Measurements from ENCODE around the gene JOSD2.

Gene JOSD2

DNA sequence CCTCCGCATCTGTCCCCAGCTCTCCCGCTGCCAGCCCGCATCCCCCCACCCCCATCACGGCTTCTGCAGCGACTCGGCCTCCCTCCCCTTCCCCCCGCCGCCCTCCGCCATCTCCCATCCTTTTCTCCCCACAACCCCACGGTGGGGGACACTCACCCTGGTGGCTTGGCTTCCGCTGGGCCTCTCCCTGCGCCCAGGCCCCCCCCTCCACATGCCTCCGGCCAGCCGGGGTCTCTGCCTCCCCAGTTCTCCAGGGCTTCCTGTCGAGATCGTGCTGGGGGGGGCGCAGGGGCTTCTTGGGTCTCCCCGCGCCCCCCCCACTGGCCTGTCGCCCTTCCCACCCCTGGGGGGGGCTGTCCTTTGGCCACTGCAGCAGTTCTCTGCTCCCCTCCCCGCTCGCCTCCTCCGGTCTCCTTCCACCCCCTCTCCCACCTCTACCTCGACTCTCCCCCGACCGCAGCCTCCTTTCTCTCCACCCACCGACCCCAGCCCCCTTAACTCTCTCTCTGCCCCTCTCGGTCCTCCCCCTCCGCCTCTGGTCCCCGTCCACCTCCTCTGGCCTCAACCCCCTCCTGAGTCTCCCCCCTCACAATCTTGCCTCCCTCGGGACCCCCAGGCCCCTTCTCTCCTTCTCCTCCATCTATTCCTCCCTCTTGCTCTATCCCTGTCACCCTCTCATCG lies 40.2 kb upstream of the JOSD2 start:
- no peak for DNase-seq (ENCODE audit: low read depth)
- TF ChIP-seq, protein P1, sequence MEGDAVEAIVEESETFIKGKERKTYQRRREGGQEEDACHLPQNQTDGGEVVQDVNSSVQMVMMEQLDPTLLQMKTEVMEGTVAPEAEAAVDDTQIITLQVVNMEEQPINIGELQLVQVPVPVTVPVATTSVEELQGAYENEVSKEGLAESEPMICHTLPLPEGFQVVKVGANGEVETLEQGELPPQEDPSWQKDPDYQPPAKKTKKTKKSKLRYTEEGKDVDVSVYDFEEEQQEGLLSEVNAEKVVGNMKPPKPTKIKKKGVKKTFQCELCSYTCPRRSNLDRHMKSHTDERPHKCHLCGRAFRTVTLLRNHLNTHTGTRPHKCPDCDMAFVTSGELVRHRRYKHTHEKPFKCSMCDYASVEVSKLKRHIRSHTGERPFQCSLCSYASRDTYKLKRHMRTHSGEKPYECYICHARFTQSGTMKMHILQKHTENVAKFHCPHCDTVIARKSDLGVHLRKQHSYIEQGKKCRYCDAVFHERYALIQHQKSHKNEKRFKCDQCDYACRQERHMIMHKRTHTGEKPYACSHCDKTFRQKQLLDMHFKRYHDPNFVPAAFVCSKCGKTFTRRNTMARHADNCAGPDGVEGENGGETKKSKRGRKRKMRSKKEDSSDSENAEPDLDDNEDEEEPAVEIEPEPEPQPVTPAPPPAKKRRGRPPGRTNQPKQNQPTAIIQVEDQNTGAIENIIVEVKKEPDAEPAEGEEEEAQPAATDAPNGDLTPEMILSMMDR (conservative IDR thresholded peaks at IDR 0.05; ENCODE audit: control insufficient read depth, insufficient read depth, low read depth, low read length), result no peak
- H3K4me3 ChIP-seq (ENCODE audit: control insufficient read depth, low read depth, low read length), result no peak overlapping the region

DNA sequence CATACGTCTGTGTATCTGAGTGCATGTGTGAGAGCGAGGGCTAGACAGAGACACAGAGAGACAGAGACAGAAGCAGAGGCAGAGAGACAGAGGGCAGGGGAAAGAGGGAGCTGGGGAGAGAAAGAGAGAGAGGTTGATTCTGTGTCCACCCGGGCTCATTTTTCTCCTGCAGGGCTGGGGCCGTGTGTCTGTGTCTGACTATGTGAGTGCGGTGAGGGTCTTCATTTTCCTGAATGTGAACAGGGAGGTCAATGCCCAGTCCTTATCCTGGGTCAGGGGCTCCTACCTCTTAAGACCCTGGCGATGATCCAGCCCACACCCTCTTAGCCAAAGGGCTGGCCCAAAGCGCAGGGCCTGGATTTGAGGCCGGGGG lies 39.6 kb upstream of the JOSD2 start:
- DNase-seq (ENCODE audit: low read depth), result no peak
- H3K4me3 ChIP-seq (ENCODE audit: control insufficient read depth, low read depth, low read length), result no peak overlapping the region
- TF ChIP-seq, protein P1 (conservative IDR thresholded peaks at IDR 0.05; ENCODE audit: control insufficient read depth, insufficient read depth, low read depth, low read length), result no peak

DNA sequence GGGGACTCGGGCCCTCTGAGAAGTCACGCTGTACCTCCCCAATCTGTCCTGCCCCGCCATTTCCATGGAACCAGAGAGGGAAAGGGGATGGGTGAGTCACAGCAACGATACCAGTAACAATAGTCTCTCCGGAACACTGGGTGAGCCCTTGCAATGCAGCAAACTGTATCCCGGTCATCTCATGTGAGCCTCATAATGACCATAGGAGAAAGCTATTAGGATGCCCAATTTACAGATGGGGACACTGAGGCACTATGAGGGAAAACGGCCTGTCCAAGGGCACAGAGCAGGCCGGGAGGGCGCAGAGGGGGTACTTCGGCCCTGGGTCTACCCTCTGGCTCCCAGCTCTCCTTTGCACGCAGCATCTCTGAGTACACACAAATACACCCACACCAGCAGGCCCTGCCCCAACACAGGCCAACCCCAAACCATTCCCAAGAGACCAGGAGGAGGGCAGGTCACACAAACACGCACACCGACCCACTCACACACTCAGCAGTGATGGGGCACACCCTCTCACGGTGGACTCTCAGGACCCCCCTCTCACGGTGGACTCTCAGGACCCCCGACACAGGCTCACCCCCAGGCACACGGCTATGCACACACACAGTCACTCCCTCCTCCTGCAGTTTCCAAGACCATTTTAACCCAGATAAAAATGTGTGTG lies 39.1 kb upstream of the JOSD2 start:
- H3K4me3 ChIP-seq (ENCODE audit: control insufficient read depth, low read depth, low read length), result no peak overlapping the region
- TF ChIP-seq, protein P1 (conservative IDR thresholded peaks at IDR 0.05; ENCODE audit: control insufficient read depth, insufficient read depth, low read depth, low read length), result no peak
- no peak for DNase-seq (ENCODE audit: low read depth)

DNA sequence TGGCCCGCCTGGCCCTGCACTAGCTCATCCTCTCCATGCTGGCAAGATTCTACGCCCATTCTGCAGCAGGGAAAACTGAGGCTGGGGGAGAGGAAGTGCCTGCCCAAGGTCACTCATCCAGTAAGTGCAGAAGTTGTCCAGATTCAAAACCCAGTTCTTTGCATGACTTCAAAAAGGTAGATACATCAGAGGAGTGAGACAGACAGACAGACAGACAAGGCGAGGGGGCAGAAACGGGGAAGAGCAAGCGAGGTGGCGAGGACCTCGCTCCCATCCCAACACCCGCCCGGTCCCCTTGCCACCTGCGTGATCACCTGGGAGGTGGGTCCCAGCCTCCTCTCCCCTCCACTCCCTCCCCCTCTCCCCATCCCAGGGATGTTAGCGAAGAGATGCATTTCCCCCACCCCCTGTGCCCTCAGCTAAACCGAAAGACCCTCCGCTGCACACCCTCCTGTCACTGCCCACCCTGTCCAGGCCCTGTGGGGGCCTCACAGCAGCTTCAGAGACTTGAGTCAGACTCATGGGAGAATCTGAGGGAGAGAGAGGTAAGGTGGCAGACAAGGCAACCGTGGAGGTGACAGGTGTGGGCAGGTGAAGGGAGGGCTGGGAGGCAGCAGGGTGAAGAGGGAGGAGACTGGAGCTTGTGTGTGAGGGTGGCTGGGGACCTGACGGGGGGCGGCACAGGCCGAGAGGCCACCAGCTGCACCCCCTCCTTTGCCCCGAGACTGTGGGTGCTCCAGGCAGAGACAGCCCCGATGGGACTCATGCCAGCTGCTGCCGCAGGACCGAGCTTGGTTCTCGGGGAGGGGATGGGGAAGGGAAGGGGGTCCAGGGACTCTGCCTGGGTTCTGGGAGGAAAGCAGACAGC lies 38.3 kb upstream of the JOSD2 start:
- TF ChIP-seq, protein P1 (conservative IDR thresholded peaks at IDR 0.05; ENCODE audit: control insufficient read depth, insufficient read depth, low read depth, low read length), result no peak
- H3K4me3 ChIP-seq (ENCODE audit: control insufficient read depth, low read depth, low read length), result no peak overlapping the region
- no peak for DNase-seq (ENCODE audit: low read depth)

DNA sequence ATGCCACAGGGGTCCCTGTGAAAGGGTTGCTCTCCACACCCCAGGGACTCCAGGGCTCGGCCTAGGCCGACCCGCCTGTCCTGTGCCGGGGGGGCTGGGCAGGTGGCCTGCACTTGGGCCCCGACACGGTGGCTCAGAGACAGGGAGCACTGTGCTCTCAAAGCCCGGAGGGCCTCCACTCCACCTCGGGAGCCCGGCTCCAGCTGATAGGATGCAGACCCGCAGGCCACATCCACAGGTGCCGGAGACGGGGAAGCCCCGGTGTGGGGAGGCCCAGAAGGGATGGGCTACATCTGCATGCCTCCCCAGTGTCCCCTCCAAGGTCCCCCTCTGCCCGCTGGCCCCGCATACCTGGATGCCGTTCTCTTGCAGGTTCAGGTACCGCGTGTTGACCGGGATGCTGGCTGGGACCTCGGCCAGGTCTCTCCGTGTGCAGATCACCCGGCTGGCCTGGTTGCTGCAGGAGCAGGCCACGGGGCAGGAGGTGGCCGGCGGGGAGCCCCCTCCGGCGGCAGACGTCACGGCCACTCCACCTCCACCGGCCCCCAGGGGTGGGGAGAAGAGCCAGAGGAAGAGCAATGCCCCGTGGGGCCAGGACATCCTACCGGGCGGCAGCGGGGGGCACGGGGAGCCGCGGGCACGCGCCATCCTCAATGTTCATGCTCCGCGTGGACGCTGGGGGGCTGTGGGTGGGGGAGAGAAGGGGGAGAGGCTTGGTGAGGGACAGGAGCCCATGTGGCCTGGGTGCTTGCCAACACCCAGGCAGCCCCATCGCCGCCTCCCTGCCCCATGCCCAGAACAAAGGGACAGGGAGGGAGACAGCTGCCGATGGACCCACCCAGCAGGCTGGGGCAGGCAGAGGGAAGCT lies 37.4 kb upstream of the JOSD2 start:
- no peak overlapping the region for H3K4me3 ChIP-seq (ENCODE audit: control insufficient read depth, low read depth, low read length)
- DNase-seq (ENCODE audit: low read depth), result no peak
- TF ChIP-seq, protein P1 (conservative IDR thresholded peaks at IDR 0.05; ENCODE audit: control insufficient read depth, insufficient read depth, low read depth, low read length), result no peak

All from fibroblast of mammary gland (primary cell).